CD4-positive, alpha-beta T cell treated with Interleukin-12 subunit alpha and Interleukin-12 subunit beta, for 1 hour (primary cell): ENCODE results near the gene HOXD10.
A peak's percentile ranks its signal among the peaks of the same experiment; 100 is the strongest.

ENCODE experiments used
- DNase-seq: peaks from one replicate; pipeline ENCODE4 v3.0.0-alpha.2; 2020

Gene HOXD10

DNA sequence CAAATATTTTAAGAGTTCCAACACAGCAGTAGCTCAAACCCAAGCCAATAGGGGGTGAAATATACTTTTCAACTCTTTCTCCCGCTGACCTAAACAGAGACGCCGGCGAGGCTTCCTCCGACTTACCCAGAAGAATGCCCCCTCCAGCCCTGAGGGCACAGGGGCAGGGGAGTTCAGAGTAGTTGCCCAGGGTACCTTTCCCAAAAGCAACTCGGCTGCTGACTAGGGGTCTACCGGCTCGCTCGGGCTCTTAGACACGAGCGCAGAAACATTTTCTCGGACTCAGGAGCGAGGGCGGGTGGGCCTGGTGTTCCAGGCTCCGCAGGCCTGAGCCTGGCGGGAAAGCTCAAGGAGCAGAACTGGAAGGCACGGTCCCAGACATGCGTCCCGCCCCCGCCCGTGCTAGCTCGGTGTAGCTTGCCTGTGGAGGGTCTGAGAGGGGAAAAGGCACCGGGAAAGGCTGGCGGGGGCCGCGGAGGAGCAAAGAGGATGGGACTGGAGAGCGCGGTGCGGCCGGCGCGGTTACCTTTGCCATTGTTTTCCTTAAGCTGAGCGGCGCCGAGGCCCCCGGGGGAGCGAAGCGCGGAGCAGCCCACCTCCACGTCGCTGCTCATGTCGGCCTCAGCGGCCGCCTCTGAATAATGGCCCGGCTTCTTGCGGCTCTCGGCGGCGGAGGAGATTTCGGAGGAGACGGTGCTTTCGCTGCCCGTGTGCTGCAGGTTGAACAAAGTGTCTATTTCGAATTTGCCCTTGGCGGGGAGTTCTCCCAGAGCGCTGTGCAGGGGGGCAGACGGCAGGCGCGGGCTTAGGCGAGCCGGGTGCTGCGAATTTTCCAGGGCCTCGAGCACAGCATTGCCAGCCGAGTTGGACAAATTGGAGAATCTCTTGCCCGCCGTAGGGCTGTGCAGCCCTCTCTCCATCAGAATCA, 33.5 kb upstream of the HOXD10 start:
- DNase-seq = no peak

DNA sequence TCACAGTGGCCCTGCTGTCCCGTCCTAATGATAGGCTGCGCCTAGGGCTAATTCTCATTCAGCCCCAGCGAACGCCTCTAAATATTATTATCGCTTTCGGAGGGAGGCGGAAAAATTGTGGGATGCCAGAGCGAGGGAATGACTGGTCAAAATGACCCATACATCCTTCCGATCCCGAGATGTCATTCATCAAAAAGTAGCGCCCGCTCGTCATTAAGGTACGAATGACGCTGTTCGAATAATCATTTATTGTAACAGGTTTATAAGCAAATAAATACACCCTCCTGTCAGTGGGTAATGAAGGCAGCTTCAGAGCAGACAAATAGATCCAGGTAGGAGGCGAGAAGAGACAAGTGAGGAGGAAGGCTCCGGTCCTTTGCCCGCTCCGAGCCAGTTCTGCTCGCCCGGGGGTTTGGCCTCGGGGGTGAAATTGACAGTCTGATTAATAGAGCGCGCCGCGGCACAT, 32.7 kb upstream of the HOXD10 start, which contains the start of gene EVX2:
Gene EVX2 (minus strand): TSS at position 167 of the 466 bp plus-strand sequence. CDS start 186 bp downstream, outside the sequence.
- no peak for DNase-seq

DNA sequence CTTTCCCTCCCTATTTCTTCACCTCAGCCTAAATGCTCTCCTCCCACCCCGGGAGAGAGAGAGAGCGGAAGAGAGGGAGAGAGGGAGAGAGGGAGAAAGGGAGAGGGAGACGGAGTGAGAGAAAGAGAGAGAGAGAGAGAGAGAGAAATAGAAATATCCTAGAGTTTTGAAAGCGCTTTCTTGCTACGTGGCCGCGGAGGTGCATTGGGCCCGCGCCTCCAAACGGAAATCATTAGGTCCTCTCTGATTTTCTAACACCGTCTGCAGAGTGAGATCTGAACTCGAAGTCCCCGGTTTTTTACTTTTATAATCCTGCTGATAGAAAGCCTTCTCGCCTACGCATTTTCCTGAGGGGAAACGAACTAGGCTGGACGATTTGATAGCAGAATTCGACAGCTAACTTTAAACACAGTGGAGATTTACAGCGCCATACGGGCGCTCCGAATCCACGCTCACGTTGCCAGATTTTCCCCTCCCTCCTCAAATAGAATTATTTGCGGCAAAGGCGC, 31.9 kb upstream of the HOXD10 start:
- DNase-seq = no peak

DNA sequence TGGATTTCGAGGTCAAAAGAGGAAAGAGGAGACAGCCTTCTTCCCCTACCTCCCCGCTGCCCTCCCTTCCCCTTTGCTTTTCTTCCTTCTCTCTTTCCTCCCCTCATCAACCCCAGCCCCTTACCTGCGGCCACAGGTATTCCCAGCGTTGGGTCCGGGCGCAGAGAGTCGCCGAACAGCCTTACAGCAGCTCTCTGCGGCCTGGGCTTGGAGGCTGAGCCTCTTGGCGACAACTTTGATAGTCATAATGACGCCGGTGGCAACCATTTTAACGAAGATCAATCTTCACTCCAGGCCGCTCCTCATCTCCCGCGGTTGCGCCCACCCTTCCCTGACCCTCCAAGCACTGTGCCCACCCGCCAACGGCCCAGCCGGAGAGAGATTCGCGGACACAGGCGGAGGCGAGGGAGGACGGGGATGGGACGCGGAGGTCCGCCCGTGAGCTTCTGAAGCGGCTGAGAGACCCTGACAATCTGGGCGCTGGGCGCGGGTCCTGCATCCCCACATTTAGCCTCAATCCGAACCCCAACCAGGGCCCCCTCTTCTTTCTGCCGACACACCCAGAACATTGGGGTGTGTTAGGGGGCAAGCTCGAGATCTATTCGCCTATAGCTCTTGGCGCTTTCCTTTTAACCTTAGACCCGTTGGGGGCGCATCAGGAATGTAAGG, 31.3 kb upstream of the HOXD10 start:
- DNase-seq = no peak

DNA sequence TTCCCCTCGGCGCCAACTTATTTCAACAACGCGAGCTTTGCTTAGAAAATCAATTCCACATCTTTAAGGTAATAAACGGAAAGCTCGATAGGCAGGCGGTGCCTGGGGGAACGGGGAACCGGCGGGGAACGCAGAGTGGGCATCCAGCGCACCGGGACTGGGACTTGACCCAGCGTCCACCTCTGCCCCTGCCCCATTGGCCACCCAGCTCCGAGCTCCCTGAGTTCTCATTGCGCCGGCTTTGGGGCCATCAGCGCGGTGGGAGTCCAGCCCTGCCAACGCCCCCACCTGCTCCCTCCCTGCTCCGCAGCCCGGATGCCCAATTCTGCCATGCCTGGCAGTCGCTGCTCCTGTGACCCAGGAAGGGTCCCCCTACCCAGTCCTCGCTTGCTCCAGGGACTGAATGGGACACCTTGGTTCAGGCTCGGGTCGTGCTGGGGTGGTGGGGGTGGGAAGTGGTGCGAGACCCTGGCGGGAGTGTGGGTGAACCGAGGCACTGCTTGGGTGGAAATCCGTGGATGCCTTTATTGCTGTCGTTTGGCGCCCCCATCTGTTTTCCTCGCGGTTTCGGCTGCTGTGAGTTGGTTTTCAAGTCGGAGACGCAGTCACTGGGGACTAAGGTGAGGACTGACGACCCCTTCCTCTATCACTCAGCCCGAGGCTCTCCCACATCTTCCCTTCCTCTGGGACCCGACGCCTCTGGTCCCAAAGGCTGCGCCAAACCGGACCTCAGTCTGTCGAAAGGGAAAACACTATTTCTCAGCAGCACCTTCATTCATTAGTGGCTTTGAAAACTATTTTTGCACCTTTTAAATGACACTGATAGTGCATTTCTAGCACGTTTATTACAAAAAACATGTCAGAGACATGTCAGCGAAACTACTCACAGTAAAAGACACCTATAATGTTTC, 30.5 kb upstream of the HOXD10 start:
- no peak for DNase-seq

DNA sequence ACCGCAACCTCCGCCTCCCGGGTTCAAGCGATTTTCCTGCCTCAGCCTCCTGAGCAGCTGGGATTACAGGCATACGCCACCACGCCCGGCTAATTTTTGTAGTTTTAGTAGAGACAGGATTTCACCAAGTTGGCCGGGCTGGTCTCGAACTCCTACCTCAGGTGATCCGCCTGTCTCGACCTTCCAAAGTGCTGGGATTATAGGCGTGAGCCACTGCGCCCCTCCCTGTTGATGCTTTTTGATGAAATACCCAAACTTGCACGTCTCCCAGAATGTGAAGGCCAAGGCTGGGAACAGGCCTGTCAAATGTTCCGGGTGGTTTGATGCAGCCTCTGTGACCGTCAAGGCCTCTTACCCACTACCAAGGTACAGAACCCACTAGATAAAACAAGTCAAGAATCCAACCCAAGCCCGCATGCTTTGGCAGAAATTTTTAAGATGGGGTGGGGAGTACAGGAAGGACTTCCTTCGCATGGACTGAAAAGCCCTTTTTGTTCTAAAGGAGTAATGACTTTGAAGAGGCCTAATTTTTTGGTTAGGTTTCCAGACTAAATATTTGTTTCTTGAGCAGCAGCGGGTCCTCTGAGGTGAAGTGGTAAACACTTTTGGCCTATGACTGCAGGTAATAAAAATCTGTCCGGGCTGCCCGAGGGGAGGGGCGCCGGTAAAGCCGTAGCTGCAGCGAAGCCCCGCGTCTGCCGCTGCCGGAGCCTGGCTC, 29.1 kb upstream of the HOXD10 start:
- no peak for DNase-seq

DNA sequence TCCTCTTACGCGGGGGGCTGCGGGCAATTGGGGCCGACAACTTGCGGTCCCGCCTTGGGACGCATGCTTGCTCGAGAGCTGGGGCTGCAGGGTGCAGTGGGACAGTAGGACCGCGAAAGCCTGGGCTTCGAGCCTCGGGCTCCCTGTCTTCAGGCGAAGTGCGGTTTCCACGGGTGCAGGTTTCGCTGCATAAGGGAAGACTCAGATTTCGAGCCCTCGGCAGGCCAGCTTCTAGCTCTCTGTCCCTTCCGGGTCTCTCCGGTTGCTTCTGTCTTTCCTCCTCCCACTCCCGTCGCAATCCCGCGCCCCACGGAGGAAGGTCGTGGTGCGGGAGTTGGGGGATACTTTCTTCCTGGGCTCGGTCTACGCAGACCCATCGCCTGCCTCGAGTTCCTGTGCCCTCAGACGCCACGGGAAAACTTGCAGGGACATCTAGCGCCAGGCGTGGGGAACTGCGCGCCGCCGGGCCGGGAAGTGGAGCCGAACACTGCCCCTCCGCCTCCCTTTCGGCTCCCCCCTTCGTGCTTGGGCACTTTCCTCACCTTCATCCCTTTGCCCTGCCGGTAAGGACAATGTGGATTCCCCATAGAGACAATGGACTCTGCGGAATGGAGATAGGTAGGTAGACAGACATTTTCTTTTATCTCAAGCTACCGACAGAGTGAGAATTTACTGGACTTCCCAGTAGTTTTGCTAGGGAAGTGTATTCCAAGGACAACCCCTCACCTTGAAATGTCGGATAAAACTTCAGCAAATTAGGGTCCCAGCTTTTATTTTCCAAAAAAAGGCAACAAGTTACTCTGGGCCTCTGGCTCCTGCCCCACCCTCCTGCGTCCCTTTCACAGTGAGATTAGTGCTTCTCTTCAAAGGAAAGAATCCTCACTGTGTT, 28.3 kb upstream of the HOXD10 start:
- DNase-seq = peak; percentile 30

DNA sequence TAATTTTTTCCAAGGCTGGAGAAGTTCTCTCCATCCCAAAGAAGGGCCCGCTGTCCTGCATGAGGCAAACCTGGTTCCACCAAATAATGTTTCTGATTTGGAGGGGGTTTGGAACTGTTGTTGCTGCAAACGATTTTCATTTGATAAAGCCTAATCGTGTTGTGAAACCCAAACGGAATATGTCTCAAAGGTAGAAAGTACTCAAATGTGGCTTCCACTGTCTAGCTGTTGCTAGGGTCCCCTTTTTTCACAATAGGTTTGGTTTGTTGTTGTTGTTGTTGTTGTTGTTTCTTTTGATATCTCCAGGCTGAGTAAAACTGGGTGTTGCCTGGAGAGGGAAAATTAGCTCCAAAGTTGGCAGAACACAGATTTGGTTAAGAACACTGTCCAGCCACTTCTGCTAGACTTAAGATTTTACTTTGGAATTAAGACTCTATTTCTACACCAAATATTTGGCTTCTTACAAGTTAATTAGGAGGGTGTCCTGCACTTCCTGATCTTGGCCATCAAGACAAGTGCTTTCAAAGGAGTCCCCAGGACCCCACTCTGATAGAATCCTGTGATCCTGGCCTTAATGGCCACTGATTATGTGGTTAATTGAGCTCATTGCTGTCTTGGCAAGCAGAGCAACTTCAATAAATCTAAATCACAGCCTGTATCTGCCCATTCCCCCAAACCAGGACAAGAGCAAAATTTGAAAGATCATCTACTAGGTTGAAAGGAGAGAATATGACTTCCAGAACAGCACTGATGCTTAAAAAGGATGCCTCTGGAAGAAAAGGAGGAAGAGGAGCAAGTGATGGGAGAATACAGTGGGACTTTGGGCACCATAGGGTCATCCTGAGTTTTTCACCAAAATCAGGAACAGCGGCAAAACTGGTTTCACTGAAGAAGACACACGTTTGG, 27.4 kb upstream of the HOXD10 start:
- no peak for DNase-seq

DNA sequence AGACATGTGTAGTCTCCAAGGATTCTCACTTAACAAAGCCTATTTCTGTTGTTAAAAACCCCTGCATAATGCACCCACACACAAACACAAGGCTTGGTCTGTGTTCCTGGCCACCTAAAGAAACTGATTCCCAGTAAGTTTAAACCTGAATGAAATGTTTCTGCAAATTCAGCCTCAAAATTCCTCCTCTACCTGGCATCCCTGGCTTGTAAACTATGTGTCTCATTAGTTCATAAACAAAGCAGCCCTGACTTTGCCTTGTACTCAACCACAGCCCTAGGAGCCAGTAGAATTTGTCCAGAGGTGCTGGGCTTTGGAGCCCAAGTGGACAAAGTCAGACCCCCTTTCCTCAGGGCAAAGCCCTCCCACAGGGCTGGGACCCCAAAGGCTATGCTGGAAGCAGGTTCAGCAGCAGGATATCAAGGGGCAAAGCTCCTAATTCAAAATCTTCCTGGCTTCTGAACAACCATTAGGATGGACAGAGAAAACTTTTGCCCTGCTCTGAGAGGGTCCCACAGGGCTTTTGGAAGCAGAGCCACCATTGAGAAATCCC, 26.7 kb upstream of the HOXD10 start:
- no peak for DNase-seq

DNA sequence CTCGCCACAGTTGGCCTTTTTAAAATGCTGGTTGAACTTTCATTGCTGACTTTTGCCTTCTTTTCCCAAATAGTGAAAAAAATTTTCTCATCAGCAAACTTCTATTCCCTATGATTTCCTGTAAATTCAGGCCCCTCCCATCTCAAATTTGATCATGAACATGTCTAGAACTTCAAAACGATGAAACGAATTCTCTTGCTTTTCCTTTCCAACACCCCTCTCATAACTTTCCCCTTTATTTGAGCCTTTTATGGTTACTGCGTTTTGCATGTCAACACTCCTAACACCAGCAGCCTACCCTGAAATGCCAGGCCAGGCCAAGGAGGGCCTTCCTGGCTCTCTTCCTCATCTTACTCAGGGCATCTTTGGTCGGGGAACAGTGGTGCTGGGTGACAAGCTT, 25.7 kb upstream of the HOXD10 start:
- no peak for DNase-seq

DNA sequence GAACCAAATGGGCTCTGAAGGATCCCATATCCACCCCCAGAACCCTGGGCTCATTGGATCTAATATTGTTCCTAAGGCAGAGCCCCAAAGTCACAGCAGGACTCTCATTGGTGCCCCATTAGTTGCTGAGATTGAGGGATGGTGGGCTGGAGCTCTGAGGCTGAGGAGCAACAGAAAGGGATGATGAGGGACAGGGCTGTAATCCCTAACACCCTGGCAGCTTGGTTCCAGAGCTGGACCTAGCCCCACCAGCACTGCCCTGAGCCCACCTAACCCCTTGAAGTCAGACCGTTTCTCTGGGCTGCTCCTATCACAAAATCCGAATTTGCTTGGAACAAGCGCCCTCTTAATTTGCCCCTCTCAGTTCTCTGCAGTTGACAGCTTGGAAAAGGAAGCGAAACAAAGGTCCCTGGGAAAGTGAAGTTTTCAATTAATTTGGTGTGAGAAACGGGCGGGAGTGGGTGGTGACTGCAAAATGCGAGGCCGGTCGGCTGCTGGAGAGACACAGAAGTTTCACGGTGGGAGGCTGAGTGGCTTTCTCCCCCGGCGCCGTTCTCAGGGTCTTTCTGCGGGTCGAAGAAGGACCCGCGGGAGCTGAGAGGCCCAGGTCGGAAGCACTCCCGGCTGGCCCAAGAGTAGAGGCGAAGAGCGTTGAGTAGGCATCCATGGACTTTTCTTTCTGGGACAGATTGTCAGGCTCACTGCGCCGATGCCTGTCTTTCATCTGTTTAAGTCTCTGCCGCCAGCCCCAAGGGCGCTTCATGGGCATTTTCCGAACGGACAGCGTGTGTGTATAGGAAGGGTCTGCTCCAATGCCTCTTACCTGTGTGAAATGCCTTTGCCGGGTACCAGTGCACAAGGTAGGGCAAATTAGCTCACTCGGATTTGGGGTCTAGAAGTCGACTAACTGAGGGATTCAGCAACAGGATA, 25.0 kb upstream of the HOXD10 start:
- no peak for DNase-seq

DNA sequence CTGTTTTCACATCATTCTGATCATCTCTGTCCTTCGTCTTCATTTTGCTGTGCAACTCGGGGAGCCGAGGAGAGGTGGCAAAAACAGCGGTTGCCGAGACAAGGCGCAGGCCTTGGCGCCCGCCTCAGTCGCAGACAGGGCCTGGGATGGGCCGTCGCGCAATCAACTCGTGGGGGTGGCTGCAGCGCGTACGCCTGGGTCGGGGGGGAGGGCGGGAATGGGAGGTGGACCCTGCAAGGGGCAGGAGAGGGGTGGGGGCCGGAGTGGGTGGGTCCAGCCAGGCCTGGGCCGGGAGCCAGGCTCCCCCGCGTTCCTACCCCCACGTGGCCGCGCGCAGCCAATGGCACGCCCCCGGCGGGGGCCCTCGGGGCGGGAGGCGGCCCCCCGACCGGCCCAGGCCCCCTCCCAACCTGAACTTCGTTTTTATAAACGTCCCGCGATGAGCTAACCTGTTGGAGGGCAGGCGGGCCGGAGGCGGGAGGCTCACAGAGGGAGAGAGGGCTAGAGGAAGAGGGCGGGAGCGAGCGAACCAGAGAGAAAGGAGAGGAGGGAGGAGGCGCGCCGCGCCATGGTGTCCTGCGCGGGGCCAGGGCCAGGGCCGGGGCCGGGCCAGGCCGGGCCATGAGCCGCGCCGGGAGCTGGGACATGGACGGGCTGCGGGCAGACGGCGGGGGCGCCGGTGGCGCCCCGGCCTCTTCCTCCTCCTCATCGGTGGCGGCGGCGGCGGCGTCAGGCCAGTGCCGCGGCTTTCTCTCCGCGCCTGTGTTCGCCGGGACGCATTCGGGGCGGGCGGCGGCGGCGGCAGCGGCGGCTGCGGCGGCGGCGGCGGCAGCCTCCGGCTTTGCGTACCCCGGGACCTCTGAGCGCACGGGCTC, 24.1 kb upstream of the HOXD10 start, which contains the start of gene HOXD13:
Gene HOXD13 (plus strand): TSS at position 452 of the 875 bp plus-strand sequence. CDS start 170 bp downstream, at position 622.
- DNase-seq = no peak

DNA sequence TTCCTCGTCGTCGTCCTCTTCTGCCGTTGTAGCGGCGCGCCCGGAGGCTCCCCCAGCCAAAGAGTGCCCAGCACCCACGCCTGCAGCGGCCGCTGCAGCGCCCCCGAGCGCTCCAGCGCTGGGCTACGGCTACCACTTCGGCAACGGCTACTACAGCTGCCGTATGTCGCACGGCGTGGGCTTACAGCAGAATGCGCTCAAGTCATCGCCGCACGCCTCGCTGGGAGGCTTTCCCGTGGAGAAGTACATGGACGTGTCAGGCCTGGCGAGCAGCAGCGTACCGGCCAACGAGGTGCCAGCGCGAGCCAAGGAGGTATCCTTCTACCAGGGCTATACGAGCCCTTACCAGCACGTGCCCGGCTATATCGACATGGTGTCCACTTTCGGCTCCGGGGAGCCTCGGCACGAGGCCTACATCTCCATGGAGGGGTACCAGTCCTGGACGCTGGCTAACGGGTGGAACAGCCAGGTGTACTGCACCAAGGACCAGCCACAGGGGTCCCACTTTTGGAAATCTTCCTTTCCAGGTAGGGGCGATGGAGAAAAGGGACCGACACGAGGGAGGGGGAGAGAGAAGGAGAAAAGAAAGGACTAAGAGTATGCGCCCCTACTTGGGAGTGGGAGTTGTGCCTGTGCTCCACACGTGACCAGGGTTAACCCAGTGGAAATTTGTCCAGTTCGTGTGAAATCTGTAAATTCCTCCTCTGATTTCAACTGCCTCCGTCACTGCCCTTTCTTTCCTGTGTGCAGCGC, 23.3 kb upstream of the HOXD10 start:
- DNase-seq = no peak

DNA sequence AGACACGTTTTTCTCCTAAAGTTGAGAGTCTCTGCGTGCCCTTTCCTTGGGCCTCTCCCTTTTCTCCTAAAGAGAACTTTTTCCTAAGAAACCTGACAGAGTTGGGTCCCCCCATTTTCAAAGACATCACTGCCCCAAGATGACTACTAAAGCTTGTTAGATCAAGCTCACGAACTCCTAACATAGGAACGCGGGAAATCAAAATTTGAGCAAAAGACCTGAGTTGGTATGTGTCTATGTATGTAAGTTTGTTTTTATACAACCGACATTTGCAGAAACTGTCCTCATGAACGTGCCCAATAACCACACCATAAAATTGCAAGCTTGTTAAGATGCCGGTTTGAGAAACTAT, 22.7 kb upstream of the HOXD10 start:
- DNase-seq = no peak

DNA sequence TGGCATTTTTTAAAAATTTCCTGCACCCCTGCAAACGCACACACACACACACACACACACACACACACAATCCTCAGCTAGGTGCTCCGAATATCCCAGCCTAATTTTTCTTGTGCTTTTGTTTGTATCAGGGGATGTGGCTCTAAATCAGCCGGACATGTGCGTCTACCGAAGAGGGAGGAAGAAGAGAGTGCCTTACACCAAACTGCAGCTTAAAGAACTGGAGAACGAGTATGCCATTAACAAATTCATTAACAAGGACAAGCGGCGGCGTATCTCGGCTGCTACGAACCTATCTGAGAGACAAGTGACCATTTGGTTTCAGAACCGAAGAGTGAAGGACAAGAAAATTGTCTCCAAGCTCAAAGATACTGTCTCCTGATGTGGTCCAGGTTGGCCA, 22.2 kb upstream of the HOXD10 start:
- no peak for DNase-seq

DNA sequence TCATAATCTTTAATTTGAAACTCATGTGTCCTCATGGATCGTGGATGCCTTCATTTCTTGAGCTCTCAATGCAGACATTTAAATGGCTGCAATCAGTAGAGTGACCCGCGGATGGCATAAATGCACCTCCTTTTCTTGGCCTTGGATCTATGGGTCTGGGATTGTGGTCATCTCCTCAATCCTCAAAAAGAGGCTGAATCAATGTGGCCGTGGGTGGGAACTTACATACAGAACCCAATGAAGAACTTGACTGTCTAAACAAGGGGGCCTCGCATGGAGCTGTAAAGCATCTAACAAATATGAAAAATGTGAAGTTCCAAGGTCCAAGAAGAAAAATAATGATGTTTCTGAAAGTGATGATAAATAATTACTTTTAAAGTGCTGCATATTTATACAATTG, 21.2 kb upstream of the HOXD10 start:
- no peak for DNase-seq
